K562 (cell line): ENCODE measurements around the gene ZBTB46. TPM values are rescaled to one million over a fixed set of nuclear protein-coding genes. Genes with fewer than 3 reads are reported as not detected.

Source experiments
- CBX3 ChIP-seq, 2 experiments: IDR thresholded peaks; 1 replicate in 1 of 2; 2 replicates in 1 of 2; pipeline ENCODE4 v1.6.1; 2012; ENCODE audit warnings: inconsistent platforms in 2 of 2, low read length in 2 of 2, borderline replicate concordance in 1 of 2, control low read depth in 1 of 2
- CCNT2 ChIP-seq: IDR thresholded peaks from 2 replicates; pipeline ENCODE4 v1.6.1; 2011; ENCODE audit warnings: borderline replicate concordance, low read depth, mild to moderate bottlenecking, moderate library complexity, mixed read lengths, low read length; ENCODE audit not compliant: insufficient read length; ENCODE audit errors: extremely low read depth
- COPS2 ChIP-seq: fragments of 450-650 bp; conservative IDR thresholded peaks from 2 replicates; pipeline ENCODE4 v1.6.1; 2016; ENCODE audit warnings: mild to moderate bottlenecking, moderate library complexity
- CREM ChIP-seq: IDR thresholded peaks from 2 replicates; pipeline ENCODE4 v1.6.1; 2014; ENCODE audit warnings: antibody characterized with exemption, low read depth
- ETV1 ChIP-seq: fragments of 450-650 bp; conservative IDR thresholded peaks from 2 replicates; pipeline ENCODE4 v1.6.1; 2016; ENCODE audit warnings: missing genetic modification characterization, control low read depth, low read depth, missing compliant biosample characterization
- HMGN3 ChIP-seq: IDR thresholded peaks from 2 replicates; pipeline ENCODE4 v1.6.1; 2011; ENCODE audit warnings: borderline replicate concordance, low read depth, mild to moderate bottlenecking, mixed read lengths, low read length; ENCODE audit not compliant: insufficient read length; ENCODE audit errors: extremely low read depth
- KLF13 ChIP-seq: fragments of 450-650 bp; IDR thresholded peaks from 2 replicates; pipeline ENCODE4 v1.6.1; 2016; ENCODE audit warnings: missing genetic modification characterization, low read depth, mild to moderate bottlenecking, missing compliant biosample characterization, moderate library complexity, borderline replicate concordance
- KLF6 ChIP-seq: fragments of 250-450 bp; sonication (Bioruptor Pico); IDR thresholded peaks from 2 replicates; pipeline ENCODE4 v1.4.0; 2020; ENCODE audit warnings: mild to moderate bottlenecking, moderate library complexity, borderline replicate concordance
- NEUROD1 ChIP-seq: fragments of 150-350 bp; IDR thresholded peaks from 2 replicates; pipeline ENCODE4 v1.6.1; 2014; ENCODE audit warnings: borderline replicate concordance, low read length, low read depth; ENCODE audit not compliant: partially characterized antibody
- NRF1 ChIP-seq, 2 experiments: fragments of 450-650 bp; IDR thresholded peaks in 1 of 2; conservative IDR thresholded peaks in 1 of 2; 2 replicates each; pipeline ENCODE4 v1.6.1; 2014; ENCODE audit warnings: mild to moderate bottlenecking in 2 of 2
- POLR2AphosphoS5 ChIP-seq: IDR thresholded peaks from 2 replicates; pipeline ENCODE4 v1.6.1; 2011; ENCODE audit warnings: mild to moderate bottlenecking, low read depth, low read length, moderate library complexity; ENCODE audit not compliant: control insufficient read depth, insufficient read depth
- RB1 ChIP-seq: fragments of 450-650 bp; IDR thresholded peaks from 2 replicates; pipeline ENCODE4 v1.6.1; 2017; ENCODE audit warnings: low read depth, mild to moderate bottlenecking
- RBFOX2 ChIP-seq: fragments of 200-400 bp; formaldehyde crosslinking; IDR thresholded peaks from 2 replicates; pipeline ENCODE4 v1.6.1; 2017; ENCODE audit warnings: low read depth, mild to moderate bottlenecking, low read length, moderate library complexity
- SAFB2 ChIP-seq: fragments of 200-400 bp; formaldehyde crosslinking; IDR thresholded peaks from 2 replicates; pipeline ENCODE4 v1.6.1; 2018; ENCODE audit warnings: borderline replicate concordance, low read length, low read depth, moderate library complexity; ENCODE audit not compliant: severe bottlenecking
- SMARCA4 ChIP-seq: fragments of 450-650 bp; IDR thresholded peaks from 2 replicates; pipeline ENCODE4 v1.6.1; 2016
- ZHX1 ChIP-seq: fragments of 150-350 bp; conservative IDR thresholded peaks from 2 replicates; pipeline ENCODE4 v1.6.1; 2014; ENCODE audit warnings: low read length
- ZNF121 ChIP-seq: sonication (generic); formaldehyde crosslinking; conservative IDR thresholded peaks from 2 replicates; pipeline ENCODE4 v1.8.0; 2022; ENCODE audit warnings: missing genetic modification reagents
- polyA plus RNA-seq, 8 experiments: library from polyadenylated mRNA; depleted of rRNA in 4 of 8; stranded (reverse) in 5 of 8; unstranded in 3 of 8; fragments of >200 nt; fragmentation: Nextera tagmentation in 2 of 8; fragmentation: Illumina TruSeq in 1 of 8; extraction: Ambion mirVana in 2 of 8; extraction: Trizol in 1 of 8; gene quantifications; 2 replicates each; pipeline versions ENCODE4 v1.2.1 to v1.2.3, GENCODE V29; 2011 to 2014; ENCODE audit warnings: inconsistent platforms in 1 of 8, missing spikeins in 1 of 8
- total RNA-seq, 7 experiments: library from RNA; depleted of rRNA in 6 of 7; stranded (reverse); fragments of >200 nt in 6 of 7; fragmentation: Illumina TruSeq in 2 of 7; extraction: Trizol in 2 of 7; gene quantifications; 2 replicates each; pipeline versions ENCODE4 v1.2.1 to v1.2.3, GENCODE V29; 2011 to 2021; ENCODE audit warnings: low replicate concordance in 1 of 7
- TF ChIP-seq, protein P1 (sequence below): sonication (generic); formaldehyde crosslinking; IDR thresholded peaks from 2 replicates; pipeline ENCODE4 v1.8.0; 2022; ENCODE audit warnings: missing genetic modification reagents, mild to moderate bottlenecking, moderate library complexity, borderline replicate concordance
- TF ChIP-seq, protein P2 (sequence below): fragments of 450-650 bp; formaldehyde crosslinking; IDR thresholded peaks from 2 replicates; pipeline ENCODE4 v1.4.0; 2020; ENCODE audit warnings: mild to moderate bottlenecking, moderate library complexity
- TF ChIP-seq, protein P3 (sequence below): fragments of 450-650 bp; IDR thresholded peaks from one replicate; pipeline ENCODE4 v1.6.1; 2018; ENCODE audit warnings: mild to moderate bottlenecking, moderate library complexity; ENCODE audit not compliant: partially characterized antibody

Gene ZBTB46
- total and polyA plus RNA-seq, 9 of the 15 experiments (the other 6 are each of a cell fraction or from before 2014, with no cell fraction given): 0.29 to 4.1 (median 1.1) TPM

- no peak for TF ChIP-seq SAFB2
- peak; percentile 23; the same call in 1 of the 2 replicates for TF ChIP-seq KLF13 (tag)
- TF ChIP-seq KLF6 (CRISPR knock-in tag): 0 out of 2 replicates have a peak, but pooled peaks have one; percentile 27
- TF ChIP-seq, protein P1, sequence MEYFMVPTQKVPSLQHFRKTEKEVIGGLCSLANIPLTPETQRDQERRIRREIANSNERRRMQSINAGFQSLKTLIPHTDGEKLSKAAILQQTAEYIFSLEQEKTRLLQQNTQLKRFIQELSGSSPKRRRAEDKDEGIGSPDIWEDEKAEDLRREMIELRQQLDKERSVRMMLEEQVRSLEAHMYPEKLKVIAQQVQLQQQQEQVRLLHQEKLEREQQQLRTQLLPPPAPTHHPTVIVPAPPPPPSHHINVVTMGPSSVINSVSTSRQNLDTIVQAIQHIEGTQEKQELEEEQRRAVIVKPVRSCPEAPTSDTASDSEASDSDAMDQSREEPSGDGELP (CRISPR knock-in tag): peak; percentile 76; the same call in 1 of the 2 replicates
- TF ChIP-seq NEUROD1: peak; percentile 42
- peak; percentile 73 for TF ChIP-seq CREM
- TF ChIP-seq SMARCA4: no peak
- TF ChIP-seq HMGN3: peak; percentile 67
- peak; percentile 57 for TF ChIP-seq RBFOX2
- peak; percentile 83 for TF ChIP-seq RB1
- TF ChIP-seq, protein P2, sequence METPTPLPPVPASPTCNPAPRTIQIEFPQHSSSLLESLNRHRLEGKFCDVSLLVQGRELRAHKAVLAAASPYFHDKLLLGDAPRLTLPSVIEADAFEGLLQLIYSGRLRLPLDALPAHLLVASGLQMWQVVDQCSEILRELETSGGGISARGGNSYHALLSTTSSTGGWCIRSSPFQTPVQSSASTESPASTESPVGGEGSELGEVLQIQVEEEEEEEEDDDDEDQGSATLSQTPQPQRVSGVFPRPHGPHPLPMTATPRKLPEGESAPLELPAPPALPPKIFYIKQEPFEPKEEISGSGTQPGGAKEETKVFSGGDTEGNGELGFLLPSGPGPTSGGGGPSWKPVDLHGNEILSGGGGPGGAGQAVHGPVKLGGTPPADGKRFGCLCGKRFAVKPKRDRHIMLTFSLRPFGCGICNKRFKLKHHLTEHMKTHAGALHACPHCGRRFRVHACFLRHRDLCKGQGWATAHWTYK (CRISPR knock-in tag): no peak
- peak; percentile 91 for TF ChIP-seq ETV1 (tag)
- TF ChIP-seq CCNT2: peak; percentile 72
- TF ChIP-seq NRF1 (conservative IDR thresholded peaks at IDR 0.05 in 1 of 2, IDR thresholded peaks at IDR 0.05 in 1 of 2): peak; percentile 93 to 94
- TF ChIP-seq POLR2AphosphoS5: 0 out of 2 replicates have a peak, but pooled peaks have one; percentile 33
- 0 out of 2 replicates have a peak, but pooled peaks have one; percentile 41 for TF ChIP-seq ZHX1
- TF ChIP-seq ZNF121: peak; percentile 95
- TF ChIP-seq COPS2: no peak
- peak in 1 of 2 experiments; percentile 17; a peak in 1 of 3 replicates for TF ChIP-seq CBX3 (IDR thresholded peaks at IDR 0.05; ENCODE audit: borderline replicate concordance in 1 of 2, low read length in 2 of 2)
- TF ChIP-seq, protein P3, sequence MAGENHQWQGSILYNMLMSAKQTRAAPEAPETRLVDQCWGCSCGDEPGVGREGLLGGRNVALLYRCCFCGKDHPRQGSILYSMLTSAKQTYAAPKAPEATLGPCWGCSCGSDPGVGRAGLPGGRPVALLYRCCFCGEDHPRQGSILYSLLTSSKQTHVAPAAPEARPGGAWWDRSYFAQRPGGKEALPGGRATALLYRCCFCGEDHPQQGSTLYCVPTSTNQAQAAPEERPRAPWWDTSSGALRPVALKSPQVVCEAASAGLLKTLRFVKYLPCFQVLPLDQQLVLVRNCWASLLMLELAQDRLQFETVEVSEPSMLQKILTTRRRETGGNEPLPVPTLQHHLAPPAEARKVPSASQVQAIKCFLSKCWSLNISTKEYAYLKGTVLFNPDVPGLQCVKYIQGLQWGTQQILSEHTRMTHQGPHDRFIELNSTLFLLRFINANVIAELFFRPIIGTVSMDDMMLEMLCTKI: no peak
Observed at GRCh38 chr20:63863798-63864544, 32.9 kb upstream of the ZBTB46 start (continued).
